BJ (cell line): ENCODE data around the gene XPNPEP1. TPM values are rescaled to one million over a fixed set of nuclear protein-coding genes. Genes with fewer than 3 reads are reported as not detected.

ENCODE experiments used
- CTCF ChIA-PET: fragments of 350-600 bp; formaldehyde crosslinking; extraction: SDS; loops from one replicate; lab custom pipeline; 2021; ENCODE audit warnings: antibody characterized with exemption, inconsistent platforms; lab: Yijun Ruan, JAX
- POLR2A ChIA-PET: fragments of 300-600 bp; sonication (Branson Sonifier 250); formaldehyde crosslinking; extraction: SDS; loops from one replicate; lab custom pipeline; 2021; ENCODE audit warnings: antibody characterized with exemption; lab: Charles Lee
- DNase-seq: peaks from one replicate; pipeline ENCODE4 v3.0.0-alpha.2; 2011; ENCODE audit warnings: low read depth
- H3K27me3 ChIP-seq: 2 replicates; pipeline ENCODE4 v1.6.0; 2011; ENCODE audit warnings: low read length; ENCODE audit not compliant: control insufficient read depth, insufficient read depth
- H3K36me3 ChIP-seq: 2 replicates; pipeline ENCODE4 v1.5.1; 2011; ENCODE audit warnings: low read length; ENCODE audit not compliant: control insufficient read depth, insufficient read depth
- H3K4me3 ChIP-seq: 2 replicates; pipeline ENCODE4 v1.5.1; 2011; ENCODE audit warnings: low read depth, mild to moderate bottlenecking, control low read depth, low read length
- polyA plus RNA-seq: library from polyadenylated mRNA; depleted of rRNA; stranded (reverse); fragments of >200 nt; gene quantifications from 2 replicates; pipeline ENCODE4 v1.2.3, GENCODE V29; 2011
- TF ChIP-seq, protein P1 (sequence below): IDR thresholded peaks from 2 replicates; pipeline ENCODE4 v1.5.1; 2011; ENCODE audit warnings: low read depth, mild to moderate bottlenecking, control low read depth, inconsistent platforms, low read length, moderate library complexity; ENCODE audit not compliant: insufficient read depth

The XPNPEP1 gene
- polyA plus RNA-seq, 1 experiment, result 173 TPM

DNA sequence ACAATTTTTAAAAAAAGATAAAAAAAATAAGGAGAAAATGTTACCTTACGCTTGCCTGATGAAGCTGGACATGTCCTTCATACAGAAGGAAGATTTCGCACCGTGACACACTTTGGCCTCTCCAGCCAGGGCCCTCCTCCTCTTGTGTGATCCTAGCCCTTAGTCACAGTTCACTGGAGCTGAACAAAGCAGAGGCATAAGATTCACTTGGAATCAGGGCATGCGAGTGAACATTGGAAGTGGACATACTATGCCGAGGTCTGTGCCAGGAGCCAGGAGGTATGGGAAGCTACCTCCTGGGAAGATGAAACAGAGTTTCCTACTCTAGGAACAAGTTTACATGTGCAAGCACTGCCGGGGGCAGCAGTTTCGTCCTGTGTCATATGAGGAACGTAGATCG lies 91.5 kb downstream of the XPNPEP1 start:
- Histone ChIP-seq H3K27me3 (no peaks in the 10 kb centered on the region; the same call in 1 of the 2 replicates), H3K4me3 (no peak overlapping the region), H3K36me3 (no peaks in the 10 kb centered on the region)
- POLR2A ChIA-PET, result no interaction called here
- CTCF ChIA-PET, result no interaction called here
- no peak for DNase-seq
- TF ChIP-seq, protein P1, sequence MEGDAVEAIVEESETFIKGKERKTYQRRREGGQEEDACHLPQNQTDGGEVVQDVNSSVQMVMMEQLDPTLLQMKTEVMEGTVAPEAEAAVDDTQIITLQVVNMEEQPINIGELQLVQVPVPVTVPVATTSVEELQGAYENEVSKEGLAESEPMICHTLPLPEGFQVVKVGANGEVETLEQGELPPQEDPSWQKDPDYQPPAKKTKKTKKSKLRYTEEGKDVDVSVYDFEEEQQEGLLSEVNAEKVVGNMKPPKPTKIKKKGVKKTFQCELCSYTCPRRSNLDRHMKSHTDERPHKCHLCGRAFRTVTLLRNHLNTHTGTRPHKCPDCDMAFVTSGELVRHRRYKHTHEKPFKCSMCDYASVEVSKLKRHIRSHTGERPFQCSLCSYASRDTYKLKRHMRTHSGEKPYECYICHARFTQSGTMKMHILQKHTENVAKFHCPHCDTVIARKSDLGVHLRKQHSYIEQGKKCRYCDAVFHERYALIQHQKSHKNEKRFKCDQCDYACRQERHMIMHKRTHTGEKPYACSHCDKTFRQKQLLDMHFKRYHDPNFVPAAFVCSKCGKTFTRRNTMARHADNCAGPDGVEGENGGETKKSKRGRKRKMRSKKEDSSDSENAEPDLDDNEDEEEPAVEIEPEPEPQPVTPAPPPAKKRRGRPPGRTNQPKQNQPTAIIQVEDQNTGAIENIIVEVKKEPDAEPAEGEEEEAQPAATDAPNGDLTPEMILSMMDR, result no peak

DNA sequence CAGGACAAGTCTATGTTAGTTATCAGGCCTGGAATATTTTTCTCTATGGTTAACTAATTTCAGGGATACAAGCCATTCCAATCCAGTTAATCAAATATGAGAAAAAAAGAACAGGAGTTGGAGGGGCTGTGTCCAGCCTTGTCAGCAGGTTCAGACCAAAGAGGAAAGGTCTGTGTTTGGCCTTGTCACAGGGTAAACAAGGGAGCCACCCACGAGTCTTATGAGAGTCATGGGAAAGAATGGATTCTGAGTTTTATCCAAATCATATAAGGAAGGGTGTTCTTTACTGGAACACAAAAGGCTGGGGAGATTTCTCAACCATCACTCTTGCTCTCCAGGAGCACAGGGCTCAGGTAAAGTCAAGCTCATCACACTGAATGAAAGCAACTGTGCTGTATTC lies 99.1 kb downstream of the XPNPEP1 start:
- H3K27me3 ChIP-seq, result no peaks in the 10 kb centered on the region
- no peak overlapping the region for H3K4me3 ChIP-seq
- ChIA-PET POLR2A (no interaction called here), CTCF (no interaction called here)
- TF ChIP-seq, protein P1, result no peak
- no peak for DNase-seq
- H3K36me3 ChIP-seq, result no peaks in the 10 kb centered on the region

DNA sequence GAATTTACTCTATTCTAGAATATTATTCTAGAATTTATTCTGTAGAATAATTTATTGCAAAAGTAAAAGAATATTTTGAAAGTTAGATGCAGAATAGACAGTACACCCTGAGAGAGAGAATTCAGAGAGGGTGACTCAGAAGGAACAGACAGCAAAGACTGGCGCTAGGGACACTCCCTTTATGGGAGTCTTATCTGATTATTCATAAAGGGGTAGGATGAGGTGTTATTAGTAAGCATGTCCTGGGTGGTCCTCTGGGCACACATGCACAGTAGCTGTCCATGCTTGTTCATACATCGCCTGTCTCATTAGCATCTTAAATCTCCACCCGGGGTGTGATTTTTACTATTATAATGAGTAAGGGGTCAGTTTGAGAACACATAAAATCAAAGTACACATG lies 100.1 kb downstream of the XPNPEP1 start:
- Histone ChIP-seq H3K36me3 (no peaks in the 10 kb centered on the region), H3K27me3 (no peaks in the 10 kb centered on the region), H3K4me3 (no peak overlapping the region)
- ChIA-PET POLR2A (no interaction called here), CTCF (interaction anchor here (0.6 kb wide), 1 partner anchor 233 kb away, joined by 3 read pairs; no protein-coding TSS in a partner anchor)
- DNase-seq, result no peak
- TF ChIP-seq, protein P1, result no peak

DNA sequence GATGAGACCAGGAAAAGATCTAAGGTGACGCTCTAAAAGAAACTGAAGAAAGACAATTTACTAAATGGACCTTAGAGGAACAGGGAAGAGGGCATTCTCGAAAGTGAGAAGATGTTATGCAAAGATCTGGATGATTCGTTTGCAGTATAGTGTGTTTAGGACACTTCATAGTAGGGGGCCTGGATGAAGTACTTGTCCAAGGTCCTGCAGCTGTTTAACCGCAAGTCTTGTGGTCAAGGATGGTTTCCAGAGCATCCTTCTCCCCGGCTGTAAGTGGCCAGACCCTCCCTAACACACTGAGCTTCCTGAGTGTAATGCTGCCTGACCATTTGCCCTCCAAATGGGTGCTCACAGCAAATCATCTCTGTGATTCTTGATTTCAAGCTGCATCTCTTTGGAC lies 101.6 kb downstream of the XPNPEP1 start:
- no peak for DNase-seq
- H3K4me3 ChIP-seq, result no peak overlapping the region
- no peaks in the 10 kb centered on the region for H3K36me3 ChIP-seq
- no peaks in the 10 kb centered on the region for H3K27me3 ChIP-seq
- TF ChIP-seq, protein P1, result no peak
- ChIA-PET POLR2A (no interaction called here), CTCF (no interaction called here)

DNA sequence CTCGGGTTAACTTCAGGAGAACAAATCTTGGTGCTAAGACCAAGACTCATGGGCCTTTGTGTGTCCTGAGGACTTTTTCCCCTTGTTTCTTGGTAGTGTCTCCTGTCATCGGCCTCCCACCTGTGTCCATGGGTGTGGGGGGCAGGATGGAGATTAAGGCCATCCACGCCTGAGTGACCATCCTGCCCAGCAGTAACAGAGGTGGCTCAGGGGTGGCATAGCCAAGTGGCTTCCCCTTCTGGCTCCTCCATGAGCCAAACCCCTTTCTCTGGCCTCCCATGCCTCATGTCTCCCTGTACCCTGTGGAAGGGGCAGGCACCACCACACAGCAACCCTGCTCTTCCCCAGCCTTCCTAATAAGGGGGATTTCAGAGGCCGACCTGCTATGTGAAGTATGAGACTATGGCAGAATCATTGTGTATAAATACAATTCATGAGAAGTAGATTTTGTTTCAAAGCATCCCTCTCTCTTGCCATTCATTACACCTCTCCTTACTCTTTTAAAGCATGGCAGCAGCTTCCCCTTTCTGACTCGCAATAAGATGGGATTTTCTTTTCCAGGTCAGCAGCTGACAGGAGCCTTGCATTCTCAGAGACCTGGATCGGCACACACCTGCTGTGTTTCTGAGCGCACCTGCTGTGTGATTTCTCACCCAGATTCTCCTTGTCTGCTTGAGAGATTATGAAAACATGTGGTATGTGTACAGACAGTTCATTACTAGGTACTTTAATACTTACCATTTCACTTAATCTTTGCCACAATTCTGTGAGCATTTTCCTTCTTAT lies 102.5 kb downstream of the XPNPEP1 start:
- ChIA-PET CTCF (no interaction called here), POLR2A (no interaction called here)
- no peak overlapping the region for H3K4me3 ChIP-seq
- TF ChIP-seq, protein P1, result no peak
- H3K36me3 ChIP-seq, result no peaks in the 10 kb centered on the region
- no peaks in the 10 kb centered on the region for H3K27me3 ChIP-seq
- no peak for DNase-seq
